Central memory CD4-positive, alpha-beta T cell (primary cell): ENCODE data around the gene C2orf42.
"Not testable (repeated sequence)": the region's sequence is repeated elsewhere in the genome, so short reads cannot be mapped to it uniquely, and the experiment has no call there.

Source experiments
- DNase-seq: peaks from one replicate; pipeline ENCODE4 v3.0.0; 2022

C2orf42 gene

GRCh38 chr2:70131344-70132143 is 59.3 kb downstream of the C2orf42 start:
- not testable (repeated sequence) for DNase-seq

GRCh38 chr2:70128005-70128404 is 62.8 kb downstream of the C2orf42 start:
- no peak for DNase-seq

GRCh38 chr2:70126413-70126812 is 64.4 kb downstream of the C2orf42 start:
- no peak for DNase-seq

GRCh38 chr2:70125498-70125898 is 65.3 kb downstream of the C2orf42 start:
- no peak for DNase-seq

GRCh38 chr2:70124983-70125480 is 65.8 kb downstream of the C2orf42 start:
- DNase-seq = no peak

- no peak for DNase-seq
These were observed 67.0 kb downstream of the C2orf42 start for GRCh38 chr2:70123829-70124116.

- no peak for DNase-seq
These were observed 67.6 kb downstream of the C2orf42 start for GRCh38 chr2:70123051-70123828.

GRCh38 chr2:70122470-70122869 is 68.3 kb downstream of the C2orf42 start:
- DNase-seq = no peak

- DNase-seq = no peak
These were observed 69.0 kb downstream of the C2orf42 start for GRCh38 chr2:70121627-70122372.

GRCh38 chr2:70118798-70119454 is 71.9 kb downstream of the C2orf42 start:
- no peak for DNase-seq

GRCh38 chr2:70116936-70117552 is 73.8 kb downstream of the C2orf42 start:
- DNase-seq = no peak

GRCh38 chr2:70115646-70116442 is 75.0 kb downstream of the C2orf42 start:
- no peak for DNase-seq

- no peak for DNase-seq
These were observed 77.3 kb downstream of the C2orf42 start for GRCh38 chr2:70113359-70114070.

GRCh38 chr2:70111752-70112591 is 78.8 kb downstream of the C2orf42 start:
- DNase-seq = no peak

GRCh38 chr2:70110397-70110796 is 80.4 kb downstream of the C2orf42 start:
- not testable (repeated sequence) for DNase-seq

- not testable (repeated sequence) for DNase-seq
These were observed 84.7 kb downstream of the C2orf42 start for GRCh38 chr2:70106138-70106537.

- DNase-seq = no peak
These were observed 86.3 kb downstream of the C2orf42 start for GRCh38 chr2:70104231-70105111.

GRCh38 chr2:70103531-70104061 is 87.2 kb downstream of the C2orf42 start:
- peak; percentile 42 for DNase-seq
